Gastrocnemius medialis (tissue), 4 donors: ENCODE results near the gene MATN3.

Experiments used
- CTCF ChIP-seq, 5 experiments: fragments of 450-650 bp in 3 of 5; fragments of 200-600 bp in 2 of 5; sonication (generic) in 2 of 5; IDR thresholded peaks in 4 of 5; conservative IDR thresholded peaks in 1 of 5; 1 replicate in 4 of 5; 2 replicates in 1 of 5; pipeline ENCODE4 v1.5.1; 2016 to 2019; ENCODE audit warnings: antibody characterized with exemption in 5 of 5, mild to moderate bottlenecking in 3 of 5, moderate library complexity in 3 of 5
- POLR2A ChIP-seq, 2 donors: fragments of 450-650 bp; IDR thresholded peaks; one replicate each; pipeline ENCODE4 v1.6.1; 2017; ENCODE audit warnings: antibody characterized with exemption in 2 of 2, mild to moderate bottlenecking in 2 of 2, moderate library complexity in 2 of 2

GRCh38 chr2:20030224-20030623 is 17.8 kb upstream of the MATN3 start:
- TF ChIP-seq CTCF (IDR thresholded peaks at IDR 0.05 in 4 of 5, conservative IDR thresholded peaks at IDR 0.05 in 1 of 5) (no peak), POLR2A (IDR thresholded peaks at IDR 0.05) (no peak)
